ENCODE data around the gene KCNMA1. TPM values are rescaled to one million over a fixed set of nuclear protein-coding genes. Genes with fewer than 3 reads are reported as not detected.

Gene KCNMA1
- polyA plus RNA-seq, 1 of the 3 experiments (the other 2 are of a cell fraction): 107 TPM

DNA sequence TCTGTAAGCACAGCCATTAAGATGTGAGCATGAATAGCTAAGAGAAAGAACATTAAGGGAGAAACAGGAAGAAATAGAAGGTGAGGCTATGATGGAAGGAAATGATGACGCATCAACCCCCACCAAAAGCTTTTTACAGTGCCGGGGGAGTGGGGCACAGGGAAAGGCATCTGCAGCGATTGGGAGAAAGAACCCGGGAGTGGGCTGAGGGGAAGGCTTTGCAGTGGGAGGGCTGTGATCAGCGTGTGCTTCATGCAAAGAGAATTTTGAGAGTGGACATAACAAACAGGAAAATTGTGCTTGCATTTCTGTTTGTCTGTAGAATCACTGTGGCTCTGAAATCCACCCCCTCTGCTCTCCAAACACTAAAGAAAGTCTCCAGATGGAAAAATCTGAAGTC, 250.8 kb downstream of the KCNMA1 start (continued):
- TF ChIP-seq POLR2AphosphoS5 (IDR thresholded peaks at IDR 0.05; ENCODE audit: low read depth, low read length): no peak
- TF ChIP-seq NRF1 (IDR thresholded peaks at IDR 0.05; ENCODE audit: low read depth, low read length): no peak
- no peak for TF ChIP-seq CHD2 (IDR thresholded peaks at IDR 0.05; ENCODE audit: low read length, partially characterized antibody)
- no peak for TF ChIP-seq MEF2A (IDR thresholded peaks at IDR 0.05; ENCODE audit: borderline replicate concordance, low read depth)
- TF ChIP-seq, protein P1, sequence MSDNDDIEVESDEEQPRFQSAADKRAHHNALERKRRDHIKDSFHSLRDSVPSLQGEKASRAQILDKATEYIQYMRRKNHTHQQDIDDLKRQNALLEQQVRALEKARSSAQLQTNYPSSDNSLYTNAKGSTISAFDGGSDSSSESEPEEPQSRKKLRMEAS (IDR thresholded peaks at IDR 0.05; ENCODE audit: low read depth): no peak
- peak; percentile 26; the same call in 1 of the 2 replicates for TF ChIP-seq ELF1 (IDR thresholded peaks at IDR 0.05)
- TF ChIP-seq GABPA (IDR thresholded peaks at IDR 0.05; ENCODE audit: low read depth): 0 out of 2 replicates have a peak, but pooled peaks have one; percentile 40
- 0 out of 2 replicates have a peak, but pooled peaks have one; percentile 45 for TF ChIP-seq NFIC (IDR thresholded peaks at IDR 0.05; ENCODE audit: borderline replicate concordance)
- TF ChIP-seq FOXJ3 (CRISPR knock-in tag; IDR thresholded peaks at IDR 0.05): no peak
- TF ChIP-seq, protein P2, sequence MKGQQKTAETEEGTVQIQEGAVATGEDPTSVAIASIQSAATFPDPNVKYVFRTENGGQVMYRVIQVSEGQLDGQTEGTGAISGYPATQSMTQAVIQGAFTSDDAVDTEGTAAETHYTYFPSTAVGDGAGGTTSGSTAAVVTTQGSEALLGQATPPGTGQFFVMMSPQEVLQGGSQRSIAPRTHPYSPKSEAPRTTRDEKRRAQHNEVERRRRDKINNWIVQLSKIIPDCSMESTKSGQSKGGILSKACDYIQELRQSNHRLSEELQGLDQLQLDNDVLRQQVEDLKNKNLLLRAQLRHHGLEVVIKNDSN (IDR thresholded peaks at IDR 0.05; ENCODE audit: borderline replicate concordance, low read depth): no peak

DNA sequence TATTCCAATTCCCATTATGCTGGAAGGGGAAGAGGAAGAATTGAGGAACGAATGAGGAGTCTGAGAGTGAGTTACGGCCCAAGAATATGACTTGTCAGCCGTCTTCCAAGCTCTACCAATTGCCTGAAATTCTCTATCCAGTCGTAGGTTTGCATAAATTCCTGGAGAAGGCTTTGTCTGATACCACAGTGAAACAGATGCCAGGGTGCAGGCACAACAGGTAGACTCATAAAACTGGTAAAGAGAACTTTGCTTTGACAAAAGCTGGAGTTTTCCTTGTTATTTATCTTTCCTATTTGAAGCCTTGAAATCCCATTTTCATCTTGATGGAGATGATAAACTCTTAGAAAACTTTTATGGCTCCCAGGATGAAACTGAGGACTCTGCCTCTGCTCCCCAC, 251.2 kb downstream of the KCNMA1 start:
- Histone ChIP-seq H3K27ac (ENCODE audit: low read depth in 2 of 2, low read length in 1 of 2) (peak overlapping the region; percentile 56 to 82; a peak in 3 of 4 replicates), H3K9me3 (no peaks in the 10 kb centered on the region), H3K9ac (peak overlapping the region; percentile 34; the same call in 1 of the 2 replicates), H4K20me1 (ENCODE audit: insufficient read depth) (no peaks in the 10 kb centered on the region), H3K4me1 (ENCODE audit: control insufficient read depth in 1 of 2, insufficient read depth in 2 of 2, low read depth in 1 of 2, low read length in 1 of 2) (peaks cover 30 to 32% of the 10 kb centered on the region in 2 experiments), H3K79me2 (ENCODE audit: insufficient read depth) (peaks cover 7% of the 10 kb centered on the region; the same call in 1 of the 2 replicates), H3K36me3 (replicated peaks in 1 of 2; ENCODE audit: control insufficient read depth in 1 of 2, insufficient read depth in 2 of 2, low read length in 1 of 2) (peaks cover 0 to 7% of the 10 kb centered on the region in 2 experiments), H3K27me3 (ENCODE audit: insufficient read depth) (no peaks in the 10 kb centered on the region), H3K4me2 (peak overlapping the region; percentile 52; the same call in 1 of the 2 replicates), H3F3A (replicated peaks; ENCODE audit: insufficient read depth) (peaks cover 25% of the 10 kb centered on the region), H2AFZ (ENCODE audit: low read depth) (peak overlapping the region; percentile 39; the same call in 1 of the 2 replicates), H3K4me3 (ENCODE audit: low read depth in 2 of 2, low read length in 1 of 2) (no peak overlapping the region), H3K9me2 (no peaks in the 10 kb centered on the region)
- TF ChIP-seq EP300 (IDR thresholded peaks at IDR 0.05; ENCODE audit: borderline replicate concordance in 1 of 2, low read depth in 1 of 2, low read length in 1 of 2) (no peak), ELF1 (IDR thresholded peaks at IDR 0.05) (no peak), NRF1 (IDR thresholded peaks at IDR 0.05; ENCODE audit: low read depth, low read length) (no peak), SMC3 (IDR thresholded peaks at IDR 0.05; ENCODE audit: low read depth, low read length) (no peak), RXRA (IDR thresholded peaks at IDR 0.05; ENCODE audit: borderline replicate concordance, low read depth) (no peak), FOSL2 (IDR thresholded peaks at IDR 0.05; ENCODE audit: borderline replicate concordance, low read depth) (no peak), NFIC (IDR thresholded peaks at IDR 0.05; ENCODE audit: borderline replicate concordance) (no peak), SIN3A (IDR thresholded peaks at IDR 0.05; ENCODE audit: borderline replicate concordance, low read depth, low read length) (no peak), EZH2phosphoT487 (IDR thresholded peaks at IDR 0.05; ENCODE audit: borderline replicate concordance, low read depth) (no peak), FOXJ3 (CRISPR knock-in tag; IDR thresholded peaks at IDR 0.05) (no peak), RAD21 (IDR thresholded peaks at IDR 0.05; ENCODE audit: low read length) (no peak), MXI1 (IDR thresholded peaks at IDR 0.05; ENCODE audit: low read depth, low read length) (no peak), RCOR1 (IDR thresholded peaks at IDR 0.05; ENCODE audit: low read length) (no peak)
- TF ChIP-seq, protein P2 (IDR thresholded peaks at IDR 0.05; ENCODE audit: borderline replicate concordance, low read depth): no peak
- TF ChIP-seq, protein P3, sequence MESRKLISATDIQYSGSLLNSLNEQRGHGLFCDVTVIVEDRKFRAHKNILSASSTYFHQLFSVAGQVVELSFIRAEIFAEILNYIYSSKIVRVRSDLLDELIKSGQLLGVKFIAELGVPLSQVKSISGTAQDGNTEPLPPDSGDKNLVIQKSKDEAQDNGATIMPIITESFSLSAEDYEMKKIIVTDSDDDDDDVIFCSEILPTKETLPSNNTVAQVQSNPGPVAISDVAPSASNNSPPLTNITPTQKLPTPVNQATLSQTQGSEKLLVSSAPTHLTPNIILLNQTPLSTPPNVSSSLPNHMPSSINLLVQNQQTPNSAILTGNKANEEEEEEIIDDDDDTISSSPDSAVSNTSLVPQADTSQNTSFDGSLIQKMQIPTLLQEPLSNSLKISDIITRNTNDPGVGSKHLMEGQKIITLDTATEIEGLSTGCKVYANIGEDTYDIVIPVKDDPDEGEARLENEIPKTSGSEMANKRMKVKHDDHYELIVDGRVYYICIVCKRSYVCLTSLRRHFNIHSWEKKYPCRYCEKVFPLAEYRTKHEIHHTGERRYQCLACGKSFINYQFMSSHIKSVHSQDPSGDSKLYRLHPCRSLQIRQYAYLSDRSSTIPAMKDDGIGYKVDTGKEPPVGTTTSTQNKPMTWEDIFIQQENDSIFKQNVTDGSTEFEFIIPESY (IDR thresholded peaks at IDR 0.05; ENCODE audit: borderline replicate concordance, low read depth): no peak
- TF ChIP-seq, protein P1 (IDR thresholded peaks at IDR 0.05; ENCODE audit: low read depth): no peak
- TF ChIP-seq, protein P4, sequence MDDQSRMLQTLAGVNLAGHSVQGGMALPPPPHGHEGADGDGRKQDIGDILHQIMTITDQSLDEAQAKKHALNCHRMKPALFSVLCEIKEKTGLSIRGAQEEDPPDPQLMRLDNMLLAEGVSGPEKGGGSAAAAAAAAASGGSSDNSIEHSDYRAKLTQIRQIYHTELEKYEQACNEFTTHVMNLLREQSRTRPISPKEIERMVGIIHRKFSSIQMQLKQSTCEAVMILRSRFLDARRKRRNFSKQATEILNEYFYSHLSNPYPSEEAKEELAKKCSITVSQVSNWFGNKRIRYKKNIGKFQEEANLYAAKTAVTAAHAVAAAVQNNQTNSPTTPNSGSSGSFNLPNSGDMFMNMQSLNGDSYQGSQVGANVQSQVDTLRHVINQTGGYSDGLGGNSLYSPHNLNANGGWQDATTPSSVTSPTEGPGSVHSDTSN (IDR thresholded peaks at IDR 0.05): no peak
- TF ChIP-seq, protein P5, sequence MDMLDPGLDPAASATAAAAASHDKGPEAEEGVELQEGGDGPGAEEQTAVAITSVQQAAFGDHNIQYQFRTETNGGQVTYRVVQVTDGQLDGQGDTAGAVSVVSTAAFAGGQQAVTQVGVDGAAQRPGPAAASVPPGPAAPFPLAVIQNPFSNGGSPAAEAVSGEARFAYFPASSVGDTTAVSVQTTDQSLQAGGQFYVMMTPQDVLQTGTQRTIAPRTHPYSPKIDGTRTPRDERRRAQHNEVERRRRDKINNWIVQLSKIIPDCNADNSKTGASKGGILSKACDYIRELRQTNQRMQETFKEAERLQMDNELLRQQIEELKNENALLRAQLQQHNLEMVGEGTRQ (IDR thresholded peaks at IDR 0.05; ENCODE audit: borderline replicate concordance, low read depth, low read length): no peak
- POLR2A ChIA-PET: no interaction called here
- CTCF ChIA-PET: interaction anchor here (1.0 to 1.4 kb wide), 2 partner anchors 9 to 15 kb away, joined by 4 read pairs; no protein-coding TSS in a partner anchor
- WGBS (ENCODE audit: low lambda C conversion rate): 90% methylated on average over 4 of the region's 4 CpGs
- DNase-seq: no peak

Data from SK-N-SH (cell line).